ENCODE measurements around the gene TMEM50B.

- no peak for TF ChIP-seq POLR2A (IDR thresholded peaks at IDR 0.05)
- no peak for TF ChIP-seq CTCF (IDR thresholded peaks at IDR 0.05)
Observed at GRCh38 chr21:33419538-33420123, 60.1 kb downstream of the TMEM50B start.
